Thyroid gland (tissue), 4 donors: ENCODE results near the gene KCTD21. TPM values are rescaled to one million over a fixed set of nuclear protein-coding genes. Genes with fewer than 3 reads are reported as not detected.

Experiments used
- DNase-seq, 2 donors: peaks; one replicate each; pipeline ENCODE4 v3.0.0-alpha.2; 2019
- H3K27ac ChIP-seq, 3 donors: fragments of 200-600 bp; sonication (generic); 1 replicate in 2 of 3; 2 replicates in 1 of 3; pipeline ENCODE4 v1.5.1; 2016 to 2019; ENCODE audit warnings: mild to moderate bottlenecking in 1 of 3, moderate library complexity in 1 of 3
- H3K27me3 ChIP-seq: fragments of 200-600 bp; sonication (generic); one replicate; pipeline ENCODE4 v1.5.1; 2019
- H3K36me3 ChIP-seq, 2 donors: fragments of 200-600 bp; sonication (generic); one replicate each; pipeline ENCODE4 v1.5.1; 2016 to 2019
- H3K4me1 ChIP-seq, 2 donors: fragments of 200-600 bp; sonication (generic); one replicate each; pipeline ENCODE4 v1.5.1; 2017 to 2019
- H3K4me3 ChIP-seq, 3 donors: fragments of 200-600 bp; sonication (generic); replicated peaks in 1 of 3; 1 replicate in 2 of 3; 2 replicates in 1 of 3; pipeline ENCODE4 v1.5.1; 2016; ENCODE audit warnings: mild to moderate bottlenecking in 1 of 3
- H3K9me3 ChIP-seq: fragments of 200-600 bp; sonication (generic); one replicate; pipeline ENCODE4 v1.5.1; 2017
- CTCF ChIP-seq, 6 experiments: fragments of 200-600 bp in 3 of 6; fragments of 450-650 bp in 3 of 6; sonication (generic) in 3 of 6; IDR thresholded peaks; one replicate each; pipeline ENCODE4 v1.5.1; 2016 to 2019; ENCODE audit warnings: antibody characterized with exemption in 6 of 6, mild to moderate bottlenecking in 2 of 6, inconsistent platforms in 1 of 6, moderate library complexity in 1 of 6
- POLR2A ChIP-seq, 2 donors: fragments of 450-650 bp; IDR thresholded peaks; one replicate each; pipeline ENCODE4 v1.6.1; 2017; ENCODE audit warnings: antibody characterized with exemption in 2 of 2, mild to moderate bottlenecking in 2 of 2, moderate library complexity in 1 of 2
- WGBS, 2 donors: methylation state at CpG; one replicate each; pipeline ENCODE4 v1.1.5; 2017; 5-methylcytosine and 5-hydroxymethylcytosine counted together
- intact Hi-C: fragments of 100-400 bp; cut with DNase I; formaldehyde crosslinking; loops from one replicate; pipeline ENCODE4 v1.15.1; 2023
- total RNA-seq, 4 donors: library from RNA; depleted of rRNA; stranded (reverse); fragments of >200 nt; gene quantifications; one replicate each; pipeline ENCODE4 v1.2.3, GENCODE V29; 2016

KCTD21 gene
- total RNA-seq, 4 donors from 2014 or later, result 16.6 to 23.4 (median 17.0) TPM

GRCh38 chr11:78190871-78191538, 2.6 kb upstream of the KCTD21 start:
- WGBS, 2 donors, result 92 to 93% methylated on average over 10 to 14 of the region's 14 CpGs
- DNase-seq, result no peak
- Histone ChIP-seq H3K27me3 (no peaks in the 10 kb centered on the region), H3K4me3 (no peak overlapping the region), H3K9me3 (no peaks in the 10 kb centered on the region), H3K27ac (no peak overlapping the region), H3K4me1 (peaks cover 24 to 48% of the 10 kb centered on the region in 2 donors), H3K36me3 (no peaks in the 10 kb centered on the region)
- TF ChIP-seq CTCF (IDR thresholded peaks at IDR 0.05) (no peak), POLR2A (IDR thresholded peaks at IDR 0.05) (no peak)
- intact Hi-C loops, result no loop called here

GRCh38 chr11:78190374-78190773, 1.9 kb upstream of the KCTD21 start:
- no peaks in the 10 kb centered on the region for H3K36me3 ChIP-seq
- no peak overlapping the region for H3K27ac ChIP-seq
- no peaks in the 10 kb centered on the region for H3K27me3 ChIP-seq
- WGBS, 2 donors, result 76% methylated on average over 3 of the region's 3 CpGs
- no peak overlapping the region for H3K4me3 ChIP-seq
- DNase-seq, result no peak
- TF ChIP-seq POLR2A (IDR thresholded peaks at IDR 0.05) (no peak), CTCF (IDR thresholded peaks at IDR 0.05) (no peak)
- peaks cover 29 to 54% of the 10 kb centered on the region in 2 donors for H3K4me1 ChIP-seq
- intact Hi-C loops, result no loop called here
- no peaks in the 10 kb centered on the region for H3K9me3 ChIP-seq

- TF ChIP-seq CTCF (IDR thresholded peaks at IDR 0.05) (no peak), POLR2A (IDR thresholded peaks at IDR 0.05) (no peak)
- intact Hi-C loops, result no loop called here
- no peaks in the 10 kb centered on the region for H3K36me3 ChIP-seq
- 47 to 48% methylated on average over 3 of the region's 3 CpGs for WGBS, 2 donors
- no peaks in the 10 kb centered on the region for H3K27me3 ChIP-seq
- H3K4me1 ChIP-seq, result peaks cover 32 to 60% of the 10 kb centered on the region in 2 donors
- H3K9me3 ChIP-seq, result no peaks in the 10 kb centered on the region
- peak overlapping the region in 2 of 3 donors; percentile 29 to 88 for H3K27ac ChIP-seq
- H3K4me3 ChIP-seq, result peak overlapping the region in 1 of 3 donors; percentile 88
- DNase-seq, result no peak
Observed at GRCh38 chr11:78189851-78190250, 1.4 kb upstream of the KCTD21 start.

- H3K36me3 ChIP-seq, result no peaks in the 10 kb centered on the region
- H3K4me3 ChIP-seq, result peak overlapping the region; percentile 75 to 88 (median 88)
- no peaks in the 10 kb centered on the region for H3K9me3 ChIP-seq
- H3K4me1 ChIP-seq, result peaks cover 37 to 66% of the 10 kb centered on the region in 2 donors
- TF ChIP-seq CTCF (IDR thresholded peaks at IDR 0.05), result no peak
- no peak for TF ChIP-seq POLR2A (IDR thresholded peaks at IDR 0.05)
- H3K27ac ChIP-seq, result peak overlapping the region; percentile 29 to 88 (median 44)
- intact Hi-C loops, result no loop called here
- DNase-seq, result no peak
- H3K27me3 ChIP-seq, result no peaks in the 10 kb centered on the region
- WGBS, 2 donors, result 28 to 40% methylated on average over 9 to 18 of the region's 18 CpGs
Observed at GRCh38 chr11:78189174-78189724, 823 bp upstream of the KCTD21 start.
